HAP-1 (cell line): ENCODE measurements around the gene CACNA2D1.

Experiments used
- DNase-seq, 2 experiments: peaks; one replicate each; pipeline ENCODE4 v3.0.0-alpha.2; 2016 to 2020; ENCODE audit warnings: low spot score in 2 of 2
- H3K27me3 ChIP-seq: fragments of 250-450 bp; sonication (Bioruptor Pico); 2 replicates; pipeline ENCODE4 v1.5.1; 2020; ENCODE audit warnings: low read depth, mild to moderate bottlenecking, moderate library complexity
- H3K36me3 ChIP-seq: fragments of 250-450 bp; sonication (Bioruptor Pico); replicated peaks from 2 replicates; pipeline ENCODE4 v1.5.1; 2020; ENCODE audit warnings: mild to moderate bottlenecking
- H3K4me1 ChIP-seq: fragments of 250-450 bp; sonication (Bioruptor Pico); 2 replicates; pipeline ENCODE4 v1.5.1; 2020; ENCODE audit warnings: mild to moderate bottlenecking
- H3K4me3 ChIP-seq: fragments of 250-450 bp; sonication (Bioruptor Pico); 2 replicates; pipeline ENCODE4 v1.5.1; 2020; ENCODE audit warnings: mild to moderate bottlenecking, moderate library complexity
- H3K9me3 ChIP-seq: fragments of 250-450 bp; sonication (Bioruptor Pico); 2 replicates; pipeline ENCODE4 v1.5.1; 2020; ENCODE audit warnings: mild to moderate bottlenecking, moderate library complexity
- in situ Hi-C: fragments of 300-500 bp; cut with MboI; formaldehyde crosslinking; loops from 3 replicates; pipeline ENCODE4 v1.14.3; 2020; ENCODE audit warnings: low sequenced_read_pairs, inconsistent platforms, mixed read lengths

CACNA2D1 gene

DNA sequence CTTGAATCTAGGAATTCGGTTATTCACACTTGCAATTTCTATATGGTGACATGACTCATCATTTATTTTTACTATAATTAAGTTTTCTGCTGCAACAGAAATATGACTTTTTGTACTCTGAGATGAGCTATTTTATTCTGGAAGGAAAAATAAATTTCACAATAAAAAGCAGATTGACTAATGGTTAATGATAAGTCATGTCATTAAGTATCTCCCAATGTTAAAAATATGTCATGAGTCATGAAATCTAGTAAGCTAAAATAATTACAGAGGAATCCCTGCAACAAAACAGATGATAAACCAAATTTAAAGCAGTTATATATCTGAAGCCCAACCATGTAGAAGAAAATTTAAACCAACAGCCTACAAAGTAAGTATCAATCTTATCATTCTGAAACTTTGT is 149.2 kb downstream of the CACNA2D1 start:
- H3K4me3 ChIP-seq, result no peak overlapping the region
- DNase-seq, result no peak
- H3K4me1 ChIP-seq, result peaks cover 9% of the 10 kb centered on the region
- no peaks in the 10 kb centered on the region for H3K36me3 ChIP-seq
- in situ Hi-C loops, result no loop called here
- H3K27me3 ChIP-seq, result no peaks in the 10 kb centered on the region
- no peaks in the 10 kb centered on the region for H3K9me3 ChIP-seq

DNA sequence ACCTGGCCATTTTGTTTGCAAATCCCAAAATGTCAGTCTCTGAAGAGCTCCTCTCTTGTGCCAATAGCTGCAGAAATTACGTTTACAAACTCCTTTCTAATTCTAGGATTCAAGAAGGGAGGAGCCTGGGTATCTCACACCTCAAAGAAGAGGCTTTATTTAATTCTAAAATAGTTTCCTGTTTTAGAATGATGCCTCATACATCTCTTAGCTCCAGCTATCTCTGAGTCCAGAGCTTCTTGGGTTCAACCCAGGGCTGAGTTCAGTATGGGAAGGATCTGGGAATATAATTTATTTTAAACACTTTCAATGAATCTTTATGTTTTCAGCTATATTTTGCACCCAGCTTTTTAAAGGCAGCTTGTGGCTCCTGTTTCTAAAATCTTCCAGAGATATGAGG is 150.1 kb downstream of the CACNA2D1 start:
- no peak overlapping the region for H3K4me3 ChIP-seq
- H3K9me3 ChIP-seq, result no peaks in the 10 kb centered on the region
- in situ Hi-C loops, result no loop called here
- no peaks in the 10 kb centered on the region for H3K36me3 ChIP-seq
- DNase-seq, result no peak
- H3K27me3 ChIP-seq, result no peaks in the 10 kb centered on the region
- H3K4me1 ChIP-seq, result peaks cover 16% of the 10 kb centered on the region

DNA sequence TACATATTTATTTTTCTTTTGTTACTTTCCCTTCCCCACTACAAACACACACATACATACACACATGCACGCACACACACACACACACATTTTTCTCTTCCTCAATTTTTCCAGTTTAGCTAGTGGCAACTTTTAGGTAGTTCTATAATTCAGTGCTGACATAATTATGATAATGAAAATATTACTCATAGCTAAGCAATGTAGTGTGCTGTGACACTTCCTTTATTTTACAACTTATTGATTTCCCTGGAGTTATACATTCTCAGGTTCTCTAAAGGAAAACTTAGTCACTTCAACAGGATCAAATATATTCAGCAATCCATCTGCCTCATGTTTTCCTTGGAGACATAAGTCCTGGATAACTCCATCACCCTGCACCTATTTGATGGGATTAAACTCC is 151.6 kb downstream of the CACNA2D1 start:
- no peak for DNase-seq
- no peaks in the 10 kb centered on the region for H3K9me3 ChIP-seq
- H3K4me3 ChIP-seq, result no peak overlapping the region
- H3K4me1 ChIP-seq, result peaks cover 21% of the 10 kb centered on the region
- in situ Hi-C loops, result no loop called here
- no peaks in the 10 kb centered on the region for H3K27me3 ChIP-seq
- no peaks in the 10 kb centered on the region for H3K36me3 ChIP-seq

DNA sequence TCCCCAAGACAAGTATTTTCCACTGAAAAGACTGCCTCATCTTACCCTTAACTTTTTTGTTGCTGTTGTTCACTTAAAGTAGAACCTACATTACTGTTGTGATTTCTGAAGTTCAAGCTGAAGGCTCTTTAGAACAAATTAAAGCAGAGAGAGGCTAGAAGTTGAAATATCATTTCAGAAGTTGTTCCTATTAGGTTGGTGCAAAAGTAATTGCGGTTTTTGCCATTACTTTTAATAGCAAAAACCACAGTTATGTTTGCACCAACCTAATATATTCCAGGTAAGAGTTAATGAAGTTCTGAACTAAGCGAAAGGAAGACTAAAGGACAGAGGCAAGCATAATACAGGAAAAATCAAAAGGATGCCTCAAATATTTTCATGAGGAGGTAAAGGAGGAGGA is 153.7 kb downstream of the CACNA2D1 start:
- in situ Hi-C loops, result no loop called here
- H3K27me3 ChIP-seq, result no peaks in the 10 kb centered on the region
- peaks cover 21% of the 10 kb centered on the region for H3K4me1 ChIP-seq
- no peak overlapping the region for H3K4me3 ChIP-seq
- H3K36me3 ChIP-seq, result no peaks in the 10 kb centered on the region
- H3K9me3 ChIP-seq, result no peaks in the 10 kb centered on the region
- DNase-seq, result no peak

DNA sequence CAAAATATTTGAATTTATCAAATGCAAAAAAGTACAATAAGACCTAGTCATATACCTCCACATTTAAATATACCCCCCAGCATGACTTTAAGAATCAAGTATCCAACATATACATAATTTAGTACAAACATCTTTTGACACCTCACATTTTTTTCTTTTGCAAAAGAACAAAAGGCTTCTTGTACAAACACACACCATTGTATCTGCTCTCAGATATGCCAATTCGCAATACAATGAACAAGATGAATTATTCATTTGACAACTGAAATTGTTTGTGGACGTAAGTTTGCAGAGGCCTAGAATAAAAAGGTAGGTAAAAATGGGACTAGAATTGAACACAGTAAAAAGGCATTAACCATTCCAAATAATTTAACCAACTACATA is 154.4 kb downstream of the CACNA2D1 start:
- Histone ChIP-seq H3K4me3 (no peak overlapping the region), H3K4me1 (peaks cover 21% of the 10 kb centered on the region)
- in situ Hi-C loops, result no loop called here

DNA sequence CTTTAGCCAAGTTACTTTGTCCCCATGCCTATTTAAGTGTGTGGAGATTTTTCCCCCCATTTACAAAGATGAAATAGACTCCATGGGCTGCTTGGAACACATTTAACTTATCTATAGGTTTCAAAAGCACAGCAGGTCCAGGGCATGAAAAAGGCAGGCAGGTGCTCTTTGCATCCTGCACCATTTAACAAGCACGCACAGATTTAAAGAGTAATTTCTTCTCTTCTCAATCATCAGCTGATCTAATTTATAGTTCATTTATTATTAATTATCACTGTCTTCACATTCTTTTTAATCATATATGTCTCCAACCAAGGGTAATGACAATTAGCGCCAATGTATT is 156.8 kb downstream of the CACNA2D1 start:
- H3K9me3 ChIP-seq, result no peaks in the 10 kb centered on the region
- no peak for DNase-seq
- H3K4me3 ChIP-seq, result no peak overlapping the region
- H3K27me3 ChIP-seq, result no peaks in the 10 kb centered on the region
- in situ Hi-C loops, result no loop called here
- H3K4me1 ChIP-seq, result peaks cover 21% of the 10 kb centered on the region
- no peaks in the 10 kb centered on the region for H3K36me3 ChIP-seq

More for the DNA sequence above, 154.4 kb downstream of the CACNA2D1 start:
- peak in 1 of 2 experiments; percentile 87 for DNase-seq
- Histone ChIP-seq H3K36me3 (no peaks in the 10 kb centered on the region), H3K9me3 (no peaks in the 10 kb centered on the region), H3K27me3 (no peaks in the 10 kb centered on the region)

DNA sequence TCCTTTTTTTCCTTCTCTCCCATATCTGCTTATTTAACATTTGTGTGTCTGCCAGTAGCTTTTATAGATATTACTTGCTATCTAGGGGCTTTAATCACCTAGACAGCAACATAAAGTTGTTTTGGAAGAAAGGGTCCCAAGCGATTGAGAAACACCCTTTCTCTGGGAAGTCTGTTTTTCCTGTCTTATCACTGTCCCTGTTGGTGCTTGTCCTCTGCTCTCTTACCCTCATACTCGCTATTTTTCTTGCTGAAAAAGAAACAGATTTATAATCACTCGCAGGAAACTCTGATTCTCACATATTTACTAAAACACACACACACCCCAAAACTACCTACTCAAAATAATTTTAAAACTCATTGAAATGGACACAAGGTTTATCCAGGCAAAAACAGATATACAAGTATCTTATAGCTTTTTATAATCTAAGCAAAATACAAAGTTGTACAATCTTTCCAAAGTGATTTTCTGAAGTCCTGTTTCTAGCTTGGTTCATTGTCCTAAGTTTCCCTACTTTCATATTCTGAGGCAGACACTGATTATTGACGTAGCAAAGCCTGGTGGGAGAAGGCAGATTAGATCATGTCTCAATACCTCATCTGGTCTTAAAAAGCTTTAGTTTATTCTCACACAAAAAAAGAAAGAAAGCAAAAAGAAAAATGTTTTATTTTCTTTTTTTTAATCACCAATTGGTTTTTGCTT is 157.3 kb downstream of the CACNA2D1 start:
- Histone ChIP-seq H3K27me3 (no peaks in the 10 kb centered on the region), H3K4me1 (peaks cover 21% of the 10 kb centered on the region), H3K4me3 (no peak overlapping the region), H3K9me3 (no peaks in the 10 kb centered on the region), H3K36me3 (no peaks in the 10 kb centered on the region)
- in situ Hi-C loops, result no loop called here
- DNase-seq, result no peak

DNA sequence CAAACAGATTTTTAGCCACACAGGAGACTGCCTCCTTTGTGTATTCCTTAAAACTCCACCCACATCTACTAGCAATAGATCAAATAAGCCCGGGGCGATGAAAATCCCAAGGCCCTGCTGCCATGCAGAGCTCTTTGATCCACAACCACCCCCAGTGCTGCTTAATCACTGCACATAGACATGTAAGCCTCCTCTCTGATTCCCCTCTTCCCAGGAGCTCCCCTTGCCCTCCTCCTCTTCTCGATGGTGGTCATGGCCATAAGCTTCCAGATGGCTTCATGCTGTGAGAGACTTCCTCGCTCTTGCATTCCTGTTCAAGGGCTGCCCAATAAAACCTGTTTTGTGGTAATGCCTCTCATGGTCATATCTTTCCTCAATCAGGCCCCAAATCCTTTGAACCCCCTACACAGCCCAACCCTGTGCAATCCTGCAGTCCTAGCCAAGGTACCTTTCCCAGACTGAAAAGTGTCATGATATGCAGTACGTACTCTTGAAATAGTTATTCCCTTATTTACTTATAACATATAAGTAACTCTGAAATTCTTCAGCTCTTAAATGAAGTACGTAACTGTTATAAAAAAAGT is 158.5 kb downstream of the CACNA2D1 start:
- in situ Hi-C loops, result no loop called here
- Histone ChIP-seq H3K4me1 (peaks cover 18% of the 10 kb centered on the region), H3K9me3 (no peaks in the 10 kb centered on the region), H3K36me3 (no peaks in the 10 kb centered on the region), H3K4me3 (no peak overlapping the region), H3K27me3 (no peaks in the 10 kb centered on the region)
- DNase-seq, result no peak

DNA sequence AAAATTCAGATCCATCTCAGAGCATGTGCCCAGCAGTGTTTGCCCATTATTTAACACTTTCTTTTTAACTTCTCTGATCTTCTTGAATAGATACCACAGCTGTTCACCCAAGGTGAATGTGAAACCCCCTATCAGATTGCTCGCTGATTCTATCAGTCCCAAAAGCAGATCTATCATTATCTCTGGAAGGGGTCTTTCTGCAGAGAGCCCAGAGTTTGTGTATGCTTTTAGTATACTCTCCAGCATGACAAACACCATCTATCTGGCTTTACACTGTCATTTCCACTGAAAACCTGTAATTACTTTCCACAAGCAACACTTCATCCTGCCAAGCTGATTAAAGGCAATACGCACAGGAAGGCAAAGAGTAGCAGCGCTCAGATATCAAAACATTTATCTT is 168.2 kb downstream of the CACNA2D1 start:
- in situ Hi-C loops, result no loop called here
- no peak for DNase-seq
- Histone ChIP-seq H3K4me3 (no peak overlapping the region), H3K4me1 (0 out of 2 replicates have a peak, but pooled peaks cover 4% of the 10 kb centered on the region), H3K27me3 (no peaks in the 10 kb centered on the region), H3K36me3 (no peaks in the 10 kb centered on the region), H3K9me3 (no peaks in the 10 kb centered on the region)

DNA sequence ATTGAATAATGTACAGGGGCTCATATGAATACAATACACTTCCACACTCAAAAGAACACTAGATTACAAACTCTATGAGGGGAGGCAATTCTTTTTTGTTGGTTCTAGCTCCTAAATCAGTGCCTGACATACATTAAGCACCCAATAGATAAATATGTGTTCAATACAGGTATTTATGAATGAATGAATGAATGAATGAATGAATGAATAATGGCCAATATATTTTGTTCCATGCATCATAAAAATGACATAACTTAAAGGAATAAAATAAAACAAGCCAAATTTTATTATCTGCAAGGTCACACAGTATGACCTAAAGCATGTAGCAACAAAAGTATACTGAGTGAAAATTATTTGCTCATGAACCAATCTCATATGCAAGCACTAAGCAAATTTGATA is 168.9 kb downstream of the CACNA2D1 start:
- H3K27me3 ChIP-seq, result no peaks in the 10 kb centered on the region
- in situ Hi-C loops, result loop anchor here (25.0 kb wide), 1 partner anchor 163 kb away; the partner anchor contains the start of gene CACNA2D1
- no peaks in the 10 kb centered on the region for H3K36me3 ChIP-seq
- 0 out of 2 replicates have a peak, but pooled peaks cover 4% of the 10 kb centered on the region for H3K4me1 ChIP-seq
- H3K9me3 ChIP-seq, result no peaks in the 10 kb centered on the region
- no peak for DNase-seq
- no peak overlapping the region for H3K4me3 ChIP-seq

DNA sequence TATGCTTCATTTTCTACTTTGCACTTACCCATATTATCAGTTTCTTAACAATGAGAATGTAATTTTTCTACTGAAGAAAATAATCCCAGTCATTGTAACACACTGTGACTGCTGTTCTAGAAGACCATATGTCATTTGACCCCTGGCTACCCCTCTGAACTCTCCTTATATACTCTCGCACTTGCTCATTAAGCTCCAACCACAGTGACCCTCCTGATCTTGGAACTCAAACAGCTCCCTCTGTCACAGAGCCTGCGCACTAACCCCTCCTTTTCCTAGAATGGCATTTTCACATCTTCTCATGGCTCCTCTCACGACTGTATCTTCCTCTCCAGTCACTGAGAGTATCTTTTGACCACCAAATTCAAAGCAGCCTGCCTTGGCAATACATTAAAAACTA is 169.7 kb downstream of the CACNA2D1 start:
- no peaks in the 10 kb centered on the region for H3K36me3 ChIP-seq
- H3K27me3 ChIP-seq, result no peaks in the 10 kb centered on the region
- 0 out of 2 replicates have a peak, but pooled peaks cover 4% of the 10 kb centered on the region for H3K4me1 ChIP-seq
- no peak for DNase-seq
- no peaks in the 10 kb centered on the region for H3K9me3 ChIP-seq
- no peak overlapping the region for H3K4me3 ChIP-seq
- in situ Hi-C loops, result loop anchor here (25.0 kb wide), 1 partner anchor 163 kb away; the partner anchor contains the start of gene CACNA2D1

DNA sequence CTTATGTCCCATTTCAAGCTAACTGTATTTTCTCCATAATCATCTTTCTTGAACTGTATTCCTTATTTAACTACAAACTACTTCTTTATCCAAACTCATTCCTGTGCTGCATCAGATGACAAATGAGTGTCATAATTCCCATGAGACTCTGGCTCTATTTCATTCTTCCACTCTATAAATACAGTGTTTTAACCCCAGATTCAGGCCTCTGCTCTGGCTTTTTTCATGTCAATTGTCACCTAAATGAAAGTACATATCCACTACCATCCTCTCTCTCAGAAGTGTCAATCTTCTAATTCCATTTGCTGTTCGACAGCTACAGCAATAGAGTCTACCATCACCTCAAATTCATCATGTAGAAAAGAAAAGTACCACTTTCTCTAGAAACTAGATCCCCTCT is 172.7 kb downstream of the CACNA2D1 start:
- Histone ChIP-seq H3K9me3 (no peaks in the 10 kb centered on the region), H3K36me3 (no peaks in the 10 kb centered on the region), H3K27me3 (no peaks in the 10 kb centered on the region), H3K4me1 (0 out of 2 replicates have a peak, but pooled peaks cover 3% of the 10 kb centered on the region), H3K4me3 (no peak overlapping the region)
- no peak for DNase-seq
- in situ Hi-C loops, result loop anchor here (25.0 kb wide), 1 partner anchor 166 kb away; the partner anchor contains the start of gene CACNA2D1

DNA sequence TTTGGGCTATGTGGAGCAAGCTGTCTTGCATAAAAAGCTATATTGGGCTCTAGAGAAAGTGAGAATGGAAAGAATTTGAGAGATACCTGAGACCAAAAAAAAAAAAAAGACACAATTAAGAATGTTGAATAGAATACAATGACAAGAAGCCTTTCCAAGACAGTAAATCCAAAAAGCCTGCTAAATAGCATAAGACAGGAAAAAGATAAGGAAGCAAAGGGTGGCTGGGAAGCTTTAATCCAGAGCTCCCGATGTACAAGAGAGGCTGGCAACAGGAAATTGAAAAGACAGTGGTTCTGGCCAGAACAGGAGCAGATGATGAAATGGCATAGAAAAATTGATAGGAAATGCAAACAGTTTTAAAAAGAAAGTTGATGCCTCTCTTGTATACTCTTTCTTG is 174.9 kb downstream of the CACNA2D1 start:
- Histone ChIP-seq H3K36me3 (no peaks in the 10 kb centered on the region), H3K27me3 (no peaks in the 10 kb centered on the region), H3K4me3 (no peak overlapping the region), H3K9me3 (no peaks in the 10 kb centered on the region), H3K4me1 (peaks cover 9% of the 10 kb centered on the region)
- DNase-seq, result no peak
- in situ Hi-C loops, result loop anchor here (25.0 kb wide), 1 partner anchor 169 kb away; the partner anchor contains the start of gene CACNA2D1

DNA sequence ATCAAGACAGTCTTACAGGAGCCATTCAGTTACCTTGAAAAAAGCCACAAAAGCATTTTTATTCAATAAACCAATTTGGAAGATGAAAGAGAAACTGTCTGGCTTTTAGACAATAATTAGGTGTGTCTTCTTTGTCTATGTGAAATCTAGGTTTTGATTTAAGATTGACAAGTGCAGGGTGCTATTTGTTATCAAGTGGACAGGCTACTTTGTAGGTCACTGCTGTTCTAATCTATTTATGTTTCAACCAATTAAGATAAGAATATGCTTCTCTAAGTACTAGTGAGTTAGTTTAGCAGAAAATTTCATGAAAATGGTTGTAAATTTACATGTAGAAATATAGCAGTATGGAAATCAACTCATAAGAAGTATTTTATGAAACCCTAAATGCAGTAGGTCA is 177.5 kb downstream of the CACNA2D1 start:
- in situ Hi-C loops, result loop anchor here (25.0 kb wide), 1 partner anchor 171 kb away; the partner anchor contains the start of gene CACNA2D1
- no peak for DNase-seq
- Histone ChIP-seq H3K36me3 (no peaks in the 10 kb centered on the region), H3K27me3 (no peaks in the 10 kb centered on the region), H3K9me3 (no peaks in the 10 kb centered on the region), H3K4me3 (no peak overlapping the region), H3K4me1 (peaks cover 13% of the 10 kb centered on the region)
